Hematopoietic multipotent progenitor cell treated with erythropoietin and hydrocortisone succinate and interleukin-3 and kit ligand, for 17 days (in vitro differentiated cells): ENCODE data around the gene DTNA.
A peak's percentile ranks its signal among the peaks of the same experiment; 100 is the strongest.

ENCODE experiments used
- DNase-seq: peaks from one replicate; pipeline ENCODE4 v3.0.0-alpha.2; 2015; ENCODE audit warnings: low spot score

Gene DTNA

GRCh38 chr18:34772887-34773286 lies 62.8 kb downstream of the DTNA start:
- no peak for DNase-seq

- no peak for DNase-seq
Measured at GRCh38 chr18:34773378-34773777, 63.3 kb downstream of the DTNA start.

GRCh38 chr18:34773961-34774766 lies 64.1 kb downstream of the DTNA start:
- no peak for DNase-seq

- DNase-seq: no peak
Measured at GRCh38 chr18:34775461-34775860, 65.4 kb downstream of the DTNA start.

- DNase-seq: no peak
Measured at GRCh38 chr18:34779112-34779511, 69.0 kb downstream of the DTNA start.

GRCh38 chr18:34780856-34781255 lies 70.8 kb downstream of the DTNA start:
- no peak for DNase-seq

- no peak for DNase-seq
Measured at GRCh38 chr18:34783501-34783900, 73.4 kb downstream of the DTNA start.

GRCh38 chr18:34786162-34786741 lies 76.2 kb downstream of the DTNA start:
- no peak for DNase-seq

- DNase-seq: peak; percentile 58
Measured at GRCh38 chr18:34787931-34788532, 77.9 kb downstream of the DTNA start.

GRCh38 chr18:34789768-34790344 lies 79.8 kb downstream of the DTNA start:
- DNase-seq: no peak

- DNase-seq: no peak
Measured at GRCh38 chr18:34794348-34794747, 84.2 kb downstream of the DTNA start.

GRCh38 chr18:34795070-34795732 lies 85.1 kb downstream of the DTNA start:
- DNase-seq: no peak

GRCh38 chr18:34796035-34796657 lies 86.0 kb downstream of the DTNA start:
- DNase-seq: no peak

GRCh38 chr18:34799291-34799690 lies 89.2 kb downstream of the DTNA start:
- DNase-seq: no peak

GRCh38 chr18:34800381-34800780 lies 90.3 kb downstream of the DTNA start:
- no peak for DNase-seq

GRCh38 chr18:34801774-34802173 lies 91.7 kb downstream of the DTNA start:
- DNase-seq: no peak

- no peak for DNase-seq
Measured at GRCh38 chr18:34802959-34803358, 92.9 kb downstream of the DTNA start.

- DNase-seq: no peak
Measured at GRCh38 chr18:34803877-34804400, 93.8 kb downstream of the DTNA start.

GRCh38 chr18:34805103-34805877 lies 95.2 kb downstream of the DTNA start:
- no peak for DNase-seq

- no peak for DNase-seq
Measured at GRCh38 chr18:34805878-34806351, 95.8 kb downstream of the DTNA start.

- no peak for DNase-seq
Measured at GRCh38 chr18:34806527-34806926, 96.4 kb downstream of the DTNA start.
